GM18907 (cell line): ENCODE results near the gene ZNF441.
"Not testable (repeated sequence)": the region's sequence is repeated elsewhere in the genome, so short reads cannot be mapped to it uniquely, and the experiment has no call there.

Experiments
- ATAC-seq: cut with Tn5 transposase; IDR thresholded peaks from one replicate; pipeline ENCODE4 v1.9.1; 2021; ENCODE audit warnings: mild to moderate bottlenecking, moderate library complexity; ENCODE audit not compliant: unreplicated experiment

The ZNF441 gene

GRCh38 chr19:11766597-11767591 lies at the start of gene ZNF441:
Gene ZNF441, plus strand, starts transcription at chr19:11767000. Its CDS starts 194 bp downstream, at chr19:11767194.
- peak; percentile 92 for ATAC-seq

GRCh38 chr19:11721681-11722080 lies 45.1 kb upstream of the ZNF441 start:
- ATAC-seq, result no peak

GRCh38 chr19:11722414-11722813 lies 44.4 kb upstream of the ZNF441 start:
- ATAC-seq, result no peak

GRCh38 chr19:11729586-11729985 lies 37.2 kb upstream of the ZNF441 start:
- ATAC-seq, result no peak

- ATAC-seq, result no peak
Measured at GRCh38 chr19:11735375-11735774, 31.4 kb upstream of the ZNF441 start.

- no peak for ATAC-seq
Measured at GRCh38 chr19:11736696-11737095, 30.1 kb upstream of the ZNF441 start.

GRCh38 chr19:11737964-11738745 lies 28.6 kb upstream of the ZNF441 start:
- ATAC-seq, result peak; percentile 42

- ATAC-seq, result peak; percentile 91
Measured at GRCh38 chr19:11738746-11739620, 27.8 kb upstream of the ZNF441 start, which contains the start of gene ZNF823. Gene ZNF823, minus strand, starts transcription at chr19:11738946. Its CDS starts 127 bp downstream, at chr19:11738819.

GRCh38 chr19:11745869-11746268 lies 20.9 kb upstream of the ZNF441 start:
- ATAC-seq, result no peak

- no peak for ATAC-seq
Measured at GRCh38 chr19:11747277-11747676, 19.5 kb upstream of the ZNF441 start.

GRCh38 chr19:11749751-11750150 lies 17.0 kb upstream of the ZNF441 start:
- ATAC-seq, result no peak

GRCh38 chr19:11752244-11752736 lies 14.5 kb upstream of the ZNF441 start:
- ATAC-seq, result no peak

- no peak for ATAC-seq
Measured at GRCh38 chr19:11754663-11755062, 12.1 kb upstream of the ZNF441 start.

GRCh38 chr19:11756965-11757364 lies 9.8 kb upstream of the ZNF441 start:
- no peak for ATAC-seq

- no peak for ATAC-seq
Measured at GRCh38 chr19:11759805-11760204, 7.0 kb upstream of the ZNF441 start.

GRCh38 chr19:11763117-11763516 lies 3.7 kb upstream of the ZNF441 start:
- ATAC-seq, result no peak

GRCh38 chr19:11763611-11764010 lies 3.2 kb upstream of the ZNF441 start:
- ATAC-seq, result no peak

GRCh38 chr19:11767633-11768133 lies 883 bp downstream of the ZNF441 start:
- peak; percentile 42 for ATAC-seq

- ATAC-seq, result no peak
Measured at GRCh38 chr19:11769995-11770394, 3.2 kb downstream of the ZNF441 start.

- ATAC-seq, result not testable (repeated sequence)
Measured at GRCh38 chr19:11771520-11771919, 4.7 kb downstream of the ZNF441 start.
